ES-I3 (cell line): Measurements from ENCODE around the gene TENM4.

Source experiments
- H3K36me3 ChIP-seq: 2 replicates; pipeline ENCODE4 v1.6.1; 2013; ENCODE audit warnings: mild to moderate bottlenecking, low read length, control low read depth, moderate library complexity; ENCODE audit not compliant: insufficient read depth
- H3K4me1 ChIP-seq: 2 replicates; pipeline ENCODE4 v1.6.1; 2013; ENCODE audit warnings: mild to moderate bottlenecking, control low read depth, low read length; ENCODE audit not compliant: insufficient read depth
- H3K9ac ChIP-seq: 2 replicates; pipeline ENCODE4 v1.6.1; 2013; ENCODE audit warnings: low read depth, mild to moderate bottlenecking, low read length, moderate library complexity
- H3K9me3 ChIP-seq: 2 replicates; pipeline ENCODE4 v1.6.1; 2013; ENCODE audit warnings: mild to moderate bottlenecking, low read length, moderate library complexity; ENCODE audit not compliant: control insufficient read depth, insufficient read depth

Gene TENM4

DNA sequence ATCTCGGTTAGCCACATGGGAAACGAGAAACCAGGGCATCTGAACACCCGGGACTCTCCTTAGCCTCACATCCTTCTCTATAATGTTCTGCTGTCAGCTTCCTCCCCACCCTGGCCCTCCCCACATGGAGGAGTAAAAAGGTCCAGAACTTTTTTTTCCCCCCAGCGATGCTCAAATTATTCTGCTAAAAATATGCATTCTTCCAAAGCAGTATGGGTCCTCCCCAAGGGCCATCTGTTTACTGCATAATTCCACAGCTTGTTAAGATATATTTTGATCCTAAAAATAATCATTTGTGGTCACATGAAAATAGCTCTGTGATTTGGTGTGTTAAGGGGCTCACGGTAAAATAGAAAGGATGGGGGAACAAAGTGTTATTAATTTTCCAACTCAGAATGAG lies 584.6 kb downstream of the TENM4 start:
- no peaks in the 10 kb centered on the region for H3K4me1 ChIP-seq
- no peaks in the 10 kb centered on the region for H3K9me3 ChIP-seq
- H3K36me3 ChIP-seq = no peaks in the 10 kb centered on the region
- no peak overlapping the region for H3K9ac ChIP-seq

DNA sequence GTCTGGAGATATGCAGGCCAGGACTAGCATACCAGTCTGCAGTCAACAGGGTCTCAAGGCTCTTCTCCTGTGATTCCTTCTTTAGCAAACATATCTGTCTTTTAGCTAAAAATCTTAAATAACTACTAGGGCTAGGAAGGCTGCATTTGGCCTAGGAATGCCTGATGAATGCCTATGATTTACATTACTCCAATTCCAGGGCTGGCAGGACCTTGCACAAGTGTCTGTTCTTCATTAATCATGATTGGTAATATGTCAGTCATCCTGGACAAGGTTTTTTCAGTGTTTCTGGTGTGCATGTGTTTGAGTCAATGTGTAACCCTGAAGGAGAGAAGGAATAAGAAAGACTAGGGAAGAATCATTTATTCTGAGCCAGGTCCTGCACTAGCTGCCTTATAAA lies 585.7 kb downstream of the TENM4 start:
- Histone ChIP-seq H3K9me3 (no peaks in the 10 kb centered on the region), H3K9ac (no peak overlapping the region), H3K36me3 (no peaks in the 10 kb centered on the region), H3K4me1 (no peaks in the 10 kb centered on the region)

DNA sequence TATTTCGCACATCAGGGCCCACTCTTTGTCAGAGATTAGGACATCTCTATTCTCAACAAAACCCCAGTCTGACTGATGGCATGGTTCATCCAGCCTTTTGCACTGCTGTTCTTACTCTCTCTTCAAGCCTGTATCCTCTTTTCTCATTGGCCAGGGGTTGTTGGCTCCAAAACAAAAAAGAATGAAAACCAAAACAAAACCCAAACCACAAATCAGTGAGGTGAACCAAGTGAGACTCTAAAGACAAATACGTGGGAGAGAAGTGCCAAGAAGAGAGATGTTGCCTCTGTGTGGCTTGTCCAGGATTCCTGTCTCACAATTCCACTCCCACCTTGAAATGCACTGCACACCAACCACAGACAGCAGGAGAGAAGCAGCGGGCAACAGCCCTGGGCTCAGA lies 587.3 kb downstream of the TENM4 start:
- Histone ChIP-seq H3K36me3 (no peaks in the 10 kb centered on the region), H3K9me3 (no peaks in the 10 kb centered on the region), H3K4me1 (no peaks in the 10 kb centered on the region), H3K9ac (no peak overlapping the region)

DNA sequence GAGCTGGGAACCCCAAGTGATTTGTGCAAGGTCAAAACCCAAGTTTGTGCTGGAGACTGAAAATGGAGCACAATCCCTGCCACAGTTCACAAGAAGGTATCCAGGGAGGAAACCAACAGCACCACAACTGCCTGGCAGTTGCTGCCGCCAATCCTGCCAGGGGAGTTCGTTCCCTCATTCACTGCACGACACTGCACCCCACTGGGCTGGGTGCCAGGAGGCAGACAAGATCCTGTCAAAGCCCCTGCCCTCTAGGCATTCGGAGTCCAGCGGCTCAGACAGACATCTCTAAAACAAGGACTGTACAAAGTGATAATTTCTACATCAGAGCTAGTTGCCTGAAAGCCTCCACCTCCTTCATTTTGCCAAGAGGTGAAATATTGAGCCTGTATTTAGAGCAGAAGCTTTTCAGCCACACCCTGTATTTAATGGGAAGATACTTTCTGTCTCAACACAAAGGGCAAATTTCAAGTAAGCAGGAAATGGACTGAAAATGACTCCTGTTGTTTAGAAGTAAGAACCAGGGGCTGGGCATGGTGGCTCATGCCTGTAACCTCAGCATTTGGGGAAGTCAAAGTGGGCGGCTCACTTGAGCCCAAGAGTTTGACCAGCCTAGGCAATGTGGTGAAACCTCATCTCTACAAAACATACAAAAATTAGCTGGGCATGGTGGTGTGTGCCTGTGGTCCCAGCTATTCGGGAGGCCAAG lies 588.8 kb downstream of the TENM4 start:
- no peak overlapping the region for H3K9ac ChIP-seq
- no peaks in the 10 kb centered on the region for H3K36me3 ChIP-seq
- no peaks in the 10 kb centered on the region for H3K4me1 ChIP-seq
- H3K9me3 ChIP-seq = no peaks in the 10 kb centered on the region

DNA sequence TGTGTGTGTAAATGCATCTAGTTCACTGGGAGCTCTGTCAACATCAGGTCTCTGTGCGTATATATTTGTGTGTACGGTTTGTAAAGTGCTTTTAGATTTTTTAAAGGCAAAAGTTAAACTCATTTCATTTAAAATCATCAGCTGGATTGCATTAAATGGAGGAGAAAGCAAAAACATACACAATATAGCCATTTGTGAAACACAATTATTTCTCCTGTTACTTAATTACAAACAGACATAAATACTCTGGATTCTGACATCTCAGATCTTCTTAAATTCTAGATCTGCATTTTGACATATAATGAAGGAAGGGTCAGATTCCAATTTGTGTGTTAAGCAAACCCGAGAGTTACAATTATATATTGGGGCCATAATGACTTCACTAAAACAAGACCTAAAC lies 590.8 kb downstream of the TENM4 start:
- no peaks in the 10 kb centered on the region for H3K9me3 ChIP-seq
- H3K36me3 ChIP-seq = no peaks in the 10 kb centered on the region
- H3K4me1 ChIP-seq = no peaks in the 10 kb centered on the region
- H3K9ac ChIP-seq = no peak overlapping the region

DNA sequence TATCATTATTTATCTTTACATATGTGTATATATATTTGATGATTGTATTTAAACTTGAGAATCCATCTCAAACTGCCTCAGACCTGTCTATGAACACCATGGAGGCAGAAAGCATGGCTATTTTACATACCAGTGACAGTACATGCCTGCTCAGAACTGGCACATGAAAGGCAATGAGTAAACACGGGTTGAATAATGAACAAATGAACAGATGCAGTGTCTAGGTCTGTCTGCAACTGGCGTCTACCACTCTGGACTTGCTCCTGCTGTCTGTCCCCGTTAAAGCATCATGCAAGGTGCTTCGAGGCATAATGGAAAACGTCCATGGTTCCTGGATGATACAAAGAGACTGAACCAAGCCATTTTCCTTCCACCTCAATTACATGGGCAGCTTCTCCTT lies 594.6 kb downstream of the TENM4 start:
- Histone ChIP-seq H3K36me3 (no peaks in the 10 kb centered on the region), H3K9me3 (no peaks in the 10 kb centered on the region), H3K9ac (no peak overlapping the region), H3K4me1 (no peaks in the 10 kb centered on the region)

DNA sequence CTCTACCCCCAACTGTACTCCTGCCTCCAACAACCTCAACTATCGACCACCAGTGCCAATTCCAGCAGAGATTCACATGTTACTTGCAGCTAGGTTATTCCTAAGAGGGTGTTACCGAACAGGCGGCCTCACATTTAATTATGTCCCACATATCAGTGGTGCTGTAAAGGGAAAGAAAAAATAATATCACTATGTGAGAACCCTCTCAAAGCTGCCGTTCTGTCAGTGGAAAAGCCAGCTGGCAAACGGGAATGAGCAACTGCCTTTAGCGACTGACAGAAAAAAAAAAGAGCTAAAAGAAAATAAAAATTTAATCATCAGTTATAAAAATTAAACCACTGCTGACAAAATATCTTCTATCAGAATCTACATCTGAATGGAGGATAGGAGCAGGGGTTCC lies 595.3 kb downstream of the TENM4 start:
- H3K9ac ChIP-seq = no peak overlapping the region
- H3K4me1 ChIP-seq = no peaks in the 10 kb centered on the region
- no peaks in the 10 kb centered on the region for H3K9me3 ChIP-seq
- H3K36me3 ChIP-seq = no peaks in the 10 kb centered on the region

DNA sequence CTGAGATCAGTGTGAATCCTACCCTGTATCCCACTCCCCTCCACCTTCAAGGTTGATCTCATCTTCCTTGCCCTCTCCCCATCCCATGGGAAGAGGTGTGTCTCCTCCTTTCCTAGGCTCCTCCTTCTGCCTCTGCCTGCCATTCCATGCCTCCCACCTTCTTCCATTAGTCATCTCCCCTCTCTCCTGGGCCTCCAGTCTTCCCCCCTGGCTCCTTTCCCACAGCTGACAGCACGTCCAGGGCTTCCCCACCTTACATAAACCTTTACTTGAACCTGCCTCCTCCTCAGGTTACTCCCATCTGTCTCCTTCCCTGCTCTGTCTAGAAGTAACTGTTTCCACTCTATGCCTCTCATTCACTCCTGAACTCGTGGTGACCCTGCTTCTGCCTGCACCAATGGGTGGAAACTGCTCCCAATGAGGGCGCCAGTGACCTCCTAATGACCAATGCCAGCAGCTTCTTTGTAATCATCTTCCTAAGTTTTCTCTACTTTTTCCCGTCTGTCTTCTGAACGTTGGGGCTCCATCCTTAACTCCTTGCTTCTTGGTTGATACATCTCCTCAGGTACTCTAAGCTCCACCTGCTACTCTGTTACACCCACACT lies 599.3 kb downstream of the TENM4 start:
- Histone ChIP-seq H3K9ac (no peak overlapping the region), H3K36me3 (no peaks in the 10 kb centered on the region), H3K9me3 (no peaks in the 10 kb centered on the region), H3K4me1 (no peaks in the 10 kb centered on the region)

DNA sequence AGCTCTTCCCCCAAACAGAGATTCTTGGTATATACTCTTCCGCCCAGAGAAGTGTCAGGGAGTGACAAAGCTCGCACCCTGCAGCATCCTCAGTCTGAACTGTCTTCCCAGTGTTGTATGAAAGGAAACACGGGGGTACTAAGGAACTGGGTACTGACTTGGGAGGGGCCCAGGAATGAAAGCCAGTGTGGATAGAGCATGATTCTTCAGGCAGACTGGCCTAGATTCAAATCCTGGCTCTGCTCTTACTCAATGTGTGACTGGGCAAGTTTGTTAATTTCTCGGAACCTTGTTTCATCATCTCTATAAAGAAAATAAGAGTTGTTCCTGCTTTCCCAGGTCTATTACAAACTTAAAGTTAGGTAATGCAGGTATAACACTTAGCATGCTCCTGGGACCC lies 600.2 kb downstream of the TENM4 start:
- Histone ChIP-seq H3K4me1 (no peaks in the 10 kb centered on the region), H3K36me3 (no peaks in the 10 kb centered on the region), H3K9ac (no peak overlapping the region), H3K9me3 (no peaks in the 10 kb centered on the region)

DNA sequence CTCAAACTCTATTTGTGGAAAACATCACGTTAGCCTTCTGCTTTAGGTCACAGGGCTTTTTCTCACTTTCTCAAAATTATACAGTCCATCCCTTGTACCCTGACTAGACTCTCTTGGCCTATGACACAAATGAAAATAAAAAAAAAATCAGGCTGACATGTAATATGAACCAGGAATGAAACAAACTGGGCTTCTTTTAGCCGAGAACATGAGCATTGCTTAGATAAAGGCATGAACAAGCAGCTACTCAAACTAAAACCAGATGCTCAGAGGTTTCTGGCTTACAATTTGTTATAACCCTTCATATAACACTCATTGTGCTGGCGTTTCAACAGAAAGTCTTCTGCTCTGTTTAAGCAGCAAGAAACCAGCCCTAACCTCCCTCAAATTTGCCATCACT lies 600.6 kb downstream of the TENM4 start:
- Histone ChIP-seq H3K9me3 (no peaks in the 10 kb centered on the region), H3K4me1 (no peaks in the 10 kb centered on the region), H3K9ac (no peak overlapping the region), H3K36me3 (no peaks in the 10 kb centered on the region)

DNA sequence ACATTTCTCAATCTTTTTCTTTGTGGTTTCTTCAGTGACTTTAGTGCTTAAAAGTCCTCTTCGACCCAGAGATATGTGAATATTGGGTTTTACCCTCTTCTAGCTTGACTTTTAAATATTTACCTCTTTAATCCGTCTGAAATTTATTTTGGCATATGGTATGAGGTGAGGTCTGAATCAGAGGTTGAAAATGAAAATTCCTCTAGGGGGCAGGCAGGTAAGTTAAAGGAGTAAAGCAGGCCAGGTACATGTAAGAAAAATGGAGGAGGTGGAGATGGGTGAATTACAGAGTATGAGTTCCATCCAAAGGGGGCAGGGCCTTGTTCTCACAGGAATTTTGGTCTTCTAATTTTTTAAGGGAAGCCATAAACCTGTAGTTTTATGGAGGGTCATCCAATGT lies 602.4 kb downstream of the TENM4 start:
- H3K9me3 ChIP-seq = no peaks in the 10 kb centered on the region
- H3K36me3 ChIP-seq = no peaks in the 10 kb centered on the region
- no peak overlapping the region for H3K9ac ChIP-seq
- H3K4me1 ChIP-seq = no peaks in the 10 kb centered on the region

DNA sequence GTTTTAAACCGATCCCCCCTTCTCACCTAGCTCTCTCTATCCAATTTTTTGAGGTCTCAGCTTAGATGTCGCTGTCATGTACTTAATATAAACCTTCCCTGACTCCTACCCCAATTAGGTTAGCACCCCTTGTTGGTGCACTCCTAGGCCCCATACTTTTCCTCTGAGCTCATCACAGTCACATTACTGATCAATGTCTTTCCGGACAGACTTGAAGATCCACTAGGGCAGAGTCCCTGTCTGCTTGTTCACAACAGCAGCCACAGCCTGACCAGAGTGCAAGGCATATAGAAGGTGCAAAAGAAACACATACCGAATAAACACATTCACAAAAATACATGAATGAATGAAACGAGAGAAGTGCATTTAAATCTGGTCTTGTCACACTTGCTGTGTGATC lies 605.2 kb downstream of the TENM4 start:
- Histone ChIP-seq H3K9ac (no peak overlapping the region), H3K36me3 (no peaks in the 10 kb centered on the region), H3K9me3 (no peaks in the 10 kb centered on the region), H3K4me1 (no peaks in the 10 kb centered on the region)

DNA sequence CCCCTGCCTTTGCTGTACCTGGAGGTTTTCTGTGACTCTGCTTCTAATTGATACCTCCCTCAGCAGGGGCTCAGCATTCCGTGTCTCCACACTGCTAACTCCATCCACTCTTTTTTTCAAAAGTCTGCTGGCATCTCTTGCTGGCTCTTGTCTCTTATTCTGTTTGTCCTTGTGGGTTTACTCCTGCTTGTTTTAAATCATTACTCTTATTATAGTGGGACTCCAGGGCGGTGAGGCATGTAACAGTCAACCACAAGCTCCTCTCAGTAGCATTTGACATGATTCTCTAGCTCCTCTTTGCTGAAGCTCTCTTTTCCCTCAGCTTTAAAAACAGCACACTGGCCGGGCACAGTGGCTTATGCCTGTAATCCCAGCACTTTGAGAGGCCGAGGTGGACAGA lies 605.9 kb downstream of the TENM4 start:
- H3K36me3 ChIP-seq = no peaks in the 10 kb centered on the region
- no peak overlapping the region for H3K9ac ChIP-seq
- no peaks in the 10 kb centered on the region for H3K4me1 ChIP-seq
- no peaks in the 10 kb centered on the region for H3K9me3 ChIP-seq

DNA sequence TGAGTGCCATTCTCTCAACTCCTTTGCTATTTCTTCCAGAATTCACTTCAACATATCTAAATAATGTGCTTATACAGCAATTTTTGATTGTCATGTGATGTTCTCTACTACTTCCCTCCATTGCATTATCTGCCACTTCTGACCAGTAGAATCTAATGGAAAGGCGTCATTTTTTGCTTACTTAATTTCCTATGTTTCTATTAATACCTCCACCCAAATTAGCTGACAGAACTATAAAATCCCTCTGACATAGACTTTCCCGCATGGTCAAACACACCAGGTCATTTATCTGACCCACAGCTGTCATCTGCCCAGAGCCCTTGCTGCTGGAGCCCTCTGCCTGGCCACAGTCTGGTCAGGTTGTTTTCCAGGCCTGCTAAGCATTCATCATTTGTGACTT lies 607.6 kb downstream of the TENM4 start:
- Histone ChIP-seq H3K4me1 (no peaks in the 10 kb centered on the region), H3K36me3 (no peaks in the 10 kb centered on the region), H3K9ac (no peak overlapping the region), H3K9me3 (no peaks in the 10 kb centered on the region)

DNA sequence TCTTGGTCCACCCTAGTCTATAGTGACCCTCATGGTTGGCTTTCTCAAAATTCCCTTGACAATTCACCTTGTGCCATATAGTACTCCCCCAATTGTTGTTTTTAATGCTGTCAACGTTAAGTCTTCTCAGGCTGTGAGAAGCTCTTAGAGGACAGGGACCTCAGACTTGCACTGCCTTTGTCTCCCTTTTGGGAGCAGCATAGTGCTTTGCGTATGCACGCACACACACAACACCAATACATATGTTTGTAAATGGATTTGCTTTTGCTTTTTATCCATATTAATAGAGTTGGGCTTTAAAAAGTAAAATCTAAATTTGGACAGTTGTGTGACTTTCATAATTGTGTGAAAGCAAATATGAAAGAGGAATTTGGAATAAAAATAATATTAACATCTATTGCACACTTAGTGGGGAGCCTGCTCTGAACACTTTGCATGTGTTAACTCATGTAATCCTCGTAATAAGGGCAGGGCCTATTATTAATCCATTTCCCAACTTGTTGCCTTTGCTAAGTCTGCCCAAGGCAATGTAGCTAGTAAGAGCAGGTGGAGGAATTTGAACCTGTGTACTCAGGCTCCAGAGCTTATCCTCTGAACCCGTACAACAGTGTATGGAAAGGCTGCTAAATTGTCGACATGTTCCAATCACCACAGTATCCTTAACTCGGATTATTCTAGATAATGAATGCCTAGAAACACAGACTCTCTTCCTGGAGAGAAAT lies 608.4 kb downstream of the TENM4 start:
- Histone ChIP-seq H3K9me3 (no peaks in the 10 kb centered on the region), H3K4me1 (no peaks in the 10 kb centered on the region), H3K36me3 (no peaks in the 10 kb centered on the region), H3K9ac (no peak overlapping the region)
